Body of pancreas (tissue), 4 donors: ENCODE data around the gene ELL3.
"Not testable (repeated sequence)": the region's sequence is repeated elsewhere in the genome, so short reads cannot be mapped to it uniquely, and the experiment has no call there.

Experiments used
- POLR2A ChIP-seq, 3 donors: fragments of 450-650 bp; IDR thresholded peaks; one replicate each; pipeline ENCODE4 v1.6.1; 2016; ENCODE audit warnings: antibody characterized with exemption in 3 of 3, mild to moderate bottlenecking in 2 of 3
- TF ChIP-seq, protein P1 (sequence below), 7 experiments: fragments of 450-650 bp in 4 of 7; fragments of 200-600 bp in 3 of 7; sonication (generic) in 3 of 7; IDR thresholded peaks; one replicate each; pipeline ENCODE4 v1.5.1; 2016 to 2019; ENCODE audit warnings: antibody characterized with exemption in 7 of 7

DNA sequence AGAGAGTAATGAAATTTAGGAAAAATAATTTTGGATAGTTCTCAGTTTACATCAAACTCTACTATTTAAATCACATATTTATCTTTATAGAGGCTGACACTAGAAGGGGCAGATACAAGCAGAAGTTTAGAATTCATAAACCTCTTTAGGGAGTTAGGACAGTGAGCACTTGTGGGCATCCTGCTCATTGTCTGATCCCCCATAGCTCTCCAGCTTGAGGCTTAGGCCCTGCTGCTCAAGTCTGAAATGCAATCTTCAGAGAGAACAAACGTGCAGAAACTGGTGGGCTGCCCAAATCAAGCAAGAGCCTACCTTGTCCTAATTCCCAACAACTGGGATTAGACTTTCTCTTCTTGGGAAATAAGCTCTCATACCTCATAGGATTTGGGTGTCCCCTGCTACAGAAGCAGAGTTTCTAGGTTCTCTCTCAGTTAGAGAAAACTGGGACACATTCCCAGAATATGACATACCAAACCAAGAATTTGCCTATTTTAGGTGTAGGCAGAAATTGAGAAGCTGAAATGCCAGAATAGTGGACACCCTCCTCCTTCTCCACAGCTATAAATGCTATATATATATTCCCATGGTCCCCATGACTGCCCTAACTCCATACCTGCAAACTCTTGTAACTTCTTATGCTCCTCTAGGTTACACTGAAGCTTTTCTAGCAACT lies 48.6 kb downstream of the ELL3 start:
- not testable (repeated sequence) for TF ChIP-seq POLR2A (IDR thresholded peaks at IDR 0.05)
- TF ChIP-seq, protein P1, sequence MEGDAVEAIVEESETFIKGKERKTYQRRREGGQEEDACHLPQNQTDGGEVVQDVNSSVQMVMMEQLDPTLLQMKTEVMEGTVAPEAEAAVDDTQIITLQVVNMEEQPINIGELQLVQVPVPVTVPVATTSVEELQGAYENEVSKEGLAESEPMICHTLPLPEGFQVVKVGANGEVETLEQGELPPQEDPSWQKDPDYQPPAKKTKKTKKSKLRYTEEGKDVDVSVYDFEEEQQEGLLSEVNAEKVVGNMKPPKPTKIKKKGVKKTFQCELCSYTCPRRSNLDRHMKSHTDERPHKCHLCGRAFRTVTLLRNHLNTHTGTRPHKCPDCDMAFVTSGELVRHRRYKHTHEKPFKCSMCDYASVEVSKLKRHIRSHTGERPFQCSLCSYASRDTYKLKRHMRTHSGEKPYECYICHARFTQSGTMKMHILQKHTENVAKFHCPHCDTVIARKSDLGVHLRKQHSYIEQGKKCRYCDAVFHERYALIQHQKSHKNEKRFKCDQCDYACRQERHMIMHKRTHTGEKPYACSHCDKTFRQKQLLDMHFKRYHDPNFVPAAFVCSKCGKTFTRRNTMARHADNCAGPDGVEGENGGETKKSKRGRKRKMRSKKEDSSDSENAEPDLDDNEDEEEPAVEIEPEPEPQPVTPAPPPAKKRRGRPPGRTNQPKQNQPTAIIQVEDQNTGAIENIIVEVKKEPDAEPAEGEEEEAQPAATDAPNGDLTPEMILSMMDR (IDR thresholded peaks at IDR 0.05) = not testable (repeated sequence)
